Stimulated activated CD4-positive, alpha-beta T cell treated with anti-CD3 and anti-CD28 coated beads, Interleukin-15, amount 100 ng/mL, for 1 hour (primary cell): Measurements from ENCODE around the gene FBXO21.

Source experiments
- DNase-seq, 2 donors: peaks; one replicate each; pipeline ENCODE4 v3.0.0-alpha.2; 2020; ENCODE audit warnings: low read depth in 1 of 2, low spot score in 1 of 2

FBXO21 gene

DNA sequence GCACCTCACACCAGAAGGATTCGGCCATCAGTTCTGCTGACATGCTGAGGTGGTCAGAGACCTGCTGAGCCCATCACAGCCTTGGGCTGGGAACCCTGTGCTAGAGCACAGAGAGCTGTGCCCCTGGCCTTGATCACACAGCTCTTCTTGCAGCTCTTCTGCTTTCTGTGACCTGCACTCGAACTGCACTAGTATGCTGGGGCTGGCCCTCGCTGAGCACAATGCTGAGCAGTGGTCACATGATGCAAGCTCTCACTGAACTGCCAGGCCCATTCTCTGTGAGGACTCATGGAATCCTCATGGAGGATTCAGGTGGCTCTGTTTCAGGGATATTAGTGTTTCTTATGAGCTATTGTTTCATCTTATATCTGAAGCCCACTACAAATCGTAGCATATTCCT is 22.5 kb downstream of the FBXO21 start:
- DNase-seq, result no peak

DNA sequence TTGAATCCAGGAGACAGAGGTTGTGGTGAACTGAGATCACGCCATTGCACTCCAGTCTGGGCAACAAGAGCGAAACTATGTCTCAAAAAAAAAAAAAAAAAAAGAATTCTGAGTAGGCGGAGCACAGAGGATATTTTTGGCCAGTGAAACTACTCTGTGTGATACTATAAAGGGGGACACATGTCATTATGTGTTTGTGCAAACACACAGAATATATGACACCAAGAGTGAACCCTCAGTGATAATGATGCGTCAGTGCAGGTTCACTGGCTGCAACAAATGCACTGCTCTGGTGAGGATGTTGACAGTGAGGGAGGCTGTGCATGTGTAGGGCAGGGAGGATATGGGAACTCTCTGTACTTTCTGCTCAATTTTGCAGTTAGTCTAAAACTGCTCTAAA is 24.2 kb downstream of the FBXO21 start:
- no peak for DNase-seq

DNA sequence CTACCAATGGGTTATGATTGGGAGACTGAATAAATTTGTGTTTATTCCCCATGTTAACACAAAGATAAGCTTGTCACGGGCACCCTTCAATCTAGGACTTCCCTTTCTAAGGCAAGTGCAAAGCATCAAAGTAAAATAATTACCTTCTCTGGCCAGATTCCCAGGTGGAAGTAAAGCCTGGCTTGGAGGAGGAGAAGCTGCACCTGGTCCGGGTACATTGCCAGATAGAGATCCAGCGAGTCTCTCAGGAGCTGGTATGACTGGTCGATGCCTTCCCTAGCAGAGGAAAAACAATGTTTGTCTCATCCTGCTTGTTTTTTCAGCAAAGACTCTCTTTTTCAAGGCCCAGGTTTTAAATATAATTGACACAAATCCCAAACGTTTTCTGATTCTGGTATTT is 24.9 kb downstream of the FBXO21 start:
- no peak for DNase-seq

DNA sequence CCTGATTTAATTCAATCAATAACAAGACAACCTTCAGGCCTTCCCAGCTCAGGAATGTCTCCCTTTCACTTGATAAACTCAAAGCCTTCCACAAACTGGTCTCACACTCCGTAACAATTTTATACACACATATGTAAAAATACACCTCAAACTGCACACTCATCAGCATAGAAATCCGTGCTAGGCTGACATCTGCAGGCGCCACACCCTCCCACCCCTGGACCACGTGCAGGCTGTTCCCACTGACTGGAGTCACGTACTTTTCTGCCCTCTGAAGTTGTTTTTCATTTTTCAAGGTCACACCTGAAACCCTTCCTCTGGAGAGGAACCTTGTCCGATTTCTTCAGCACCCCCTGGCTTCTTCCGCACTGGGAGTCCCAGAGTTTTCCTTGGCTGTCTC is 27.6 kb downstream of the FBXO21 start:
- no peak for DNase-seq

DNA sequence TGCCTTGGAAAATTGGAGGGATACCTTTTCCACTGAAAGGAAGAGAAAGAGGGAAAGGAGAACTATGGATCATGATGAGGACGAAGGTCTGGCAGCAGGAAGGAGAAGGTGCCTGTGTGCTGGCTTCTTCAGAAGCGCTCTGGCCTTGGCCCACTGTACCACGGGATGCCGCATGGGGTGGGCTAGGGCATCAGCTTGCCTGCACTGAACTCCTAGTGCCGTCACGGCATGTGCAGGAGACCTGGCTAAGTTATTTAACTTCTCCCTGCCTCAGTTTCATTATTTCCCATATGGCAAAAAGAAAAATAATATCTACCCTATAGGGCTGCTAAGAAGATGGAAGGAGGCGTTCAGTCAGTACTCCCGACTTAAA is 28.1 kb downstream of the FBXO21 start:
- DNase-seq, result no peak

DNA sequence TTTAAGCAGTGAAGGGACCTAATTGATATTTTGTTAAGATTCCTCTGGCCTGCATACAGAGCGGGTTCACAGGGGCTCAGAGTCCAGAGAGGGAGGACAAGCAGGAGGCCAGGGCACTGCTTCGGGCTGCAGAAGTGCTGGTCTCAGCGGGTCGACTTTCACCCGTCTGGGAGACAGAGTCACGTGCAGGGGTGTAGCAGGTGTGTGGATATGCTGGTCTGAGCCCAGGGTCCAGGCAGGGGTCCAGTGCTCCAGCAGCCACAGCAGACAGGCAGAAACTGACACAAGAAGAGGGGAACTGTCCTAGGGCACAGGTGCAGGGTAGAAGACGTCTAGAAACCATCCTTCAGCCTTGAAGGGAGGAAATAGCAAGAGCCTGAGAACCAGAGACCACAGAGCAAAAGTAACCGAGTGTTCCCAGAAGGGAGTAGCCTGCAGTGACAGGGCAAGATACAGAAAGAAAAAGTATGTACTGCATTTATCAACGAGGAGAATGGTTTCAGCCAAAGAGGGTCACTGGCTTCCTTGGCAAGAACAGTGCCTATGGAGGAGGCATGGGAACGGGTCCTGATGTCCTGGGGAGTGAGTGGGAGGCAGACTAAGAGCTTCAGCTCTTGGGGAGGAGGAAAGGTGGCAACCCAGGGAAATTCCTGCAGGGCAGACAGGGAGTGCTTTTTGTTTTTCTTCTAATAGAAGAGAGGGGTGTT is 28.7 kb downstream of the FBXO21 start:
- no peak for DNase-seq

DNA sequence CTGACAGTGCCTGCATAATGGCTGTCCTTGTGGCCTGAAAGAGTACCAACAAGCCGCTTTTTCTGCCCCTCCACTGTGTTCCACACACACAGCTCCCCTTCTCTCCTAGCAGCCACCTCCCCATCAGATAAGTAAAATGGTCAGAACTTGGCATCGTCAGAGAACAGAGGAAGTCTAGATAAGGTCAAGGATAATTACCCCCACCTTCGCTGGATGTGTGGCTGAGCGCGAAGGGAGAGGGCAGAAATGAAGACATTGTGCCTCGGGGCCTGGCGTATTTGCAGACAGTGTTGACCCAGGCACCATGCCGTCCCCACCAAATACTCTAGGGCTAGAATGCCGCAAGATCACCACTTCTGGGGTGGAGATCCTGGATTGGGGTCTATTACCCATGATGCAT is 30.6 kb downstream of the FBXO21 start:
- no peak for DNase-seq

DNA sequence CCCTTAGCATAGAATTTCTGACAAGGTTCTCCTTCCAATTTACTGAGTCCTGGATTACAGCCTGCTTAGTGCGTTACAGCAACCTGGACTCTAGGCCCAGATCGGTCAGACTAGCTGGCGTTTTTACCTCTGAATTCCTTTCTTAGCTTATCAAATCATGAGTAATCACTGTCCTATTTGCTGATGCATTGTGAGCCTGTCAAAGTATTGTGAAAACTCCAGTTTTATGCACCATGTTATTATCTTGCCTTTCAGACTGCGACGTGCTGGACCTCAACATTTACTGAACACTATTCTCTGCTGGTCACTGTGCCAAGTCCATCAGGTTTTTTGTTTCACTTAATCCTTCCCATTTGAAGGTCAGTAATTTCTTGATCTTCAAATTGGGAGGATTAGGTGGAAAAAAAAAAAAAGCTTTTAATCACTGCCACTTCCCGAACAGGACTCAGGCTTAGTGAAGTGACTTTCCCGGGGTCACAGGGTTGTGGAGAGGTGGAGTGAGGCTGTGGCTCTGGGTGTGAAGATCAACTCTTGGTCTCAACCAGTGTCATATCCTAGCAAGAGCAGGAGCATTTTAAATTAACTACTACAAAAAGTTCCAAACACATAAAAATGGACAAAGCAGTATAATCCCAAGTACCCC is 31.2 kb downstream of the FBXO21 start:
- DNase-seq, result no peak

DNA sequence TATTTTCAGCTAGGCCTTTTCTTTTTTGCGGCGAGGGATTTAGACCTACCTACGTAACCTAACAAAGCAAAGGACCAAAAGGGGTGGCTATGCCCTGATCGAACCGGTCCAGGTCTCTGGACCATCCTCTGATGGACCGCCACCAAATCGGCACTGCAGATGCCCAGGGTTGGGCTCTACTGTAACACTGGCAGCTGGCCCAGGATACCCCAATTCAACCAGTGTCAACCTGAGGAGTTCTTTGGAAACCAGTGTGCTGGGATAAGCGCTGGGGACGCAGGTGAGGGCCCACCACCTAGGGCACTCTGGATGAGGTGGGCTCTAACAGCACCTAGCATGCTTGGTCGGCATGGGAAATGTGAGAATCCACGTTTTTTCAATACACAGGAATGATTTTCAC is 32.2 kb downstream of the FBXO21 start:
- DNase-seq, result no peak

DNA sequence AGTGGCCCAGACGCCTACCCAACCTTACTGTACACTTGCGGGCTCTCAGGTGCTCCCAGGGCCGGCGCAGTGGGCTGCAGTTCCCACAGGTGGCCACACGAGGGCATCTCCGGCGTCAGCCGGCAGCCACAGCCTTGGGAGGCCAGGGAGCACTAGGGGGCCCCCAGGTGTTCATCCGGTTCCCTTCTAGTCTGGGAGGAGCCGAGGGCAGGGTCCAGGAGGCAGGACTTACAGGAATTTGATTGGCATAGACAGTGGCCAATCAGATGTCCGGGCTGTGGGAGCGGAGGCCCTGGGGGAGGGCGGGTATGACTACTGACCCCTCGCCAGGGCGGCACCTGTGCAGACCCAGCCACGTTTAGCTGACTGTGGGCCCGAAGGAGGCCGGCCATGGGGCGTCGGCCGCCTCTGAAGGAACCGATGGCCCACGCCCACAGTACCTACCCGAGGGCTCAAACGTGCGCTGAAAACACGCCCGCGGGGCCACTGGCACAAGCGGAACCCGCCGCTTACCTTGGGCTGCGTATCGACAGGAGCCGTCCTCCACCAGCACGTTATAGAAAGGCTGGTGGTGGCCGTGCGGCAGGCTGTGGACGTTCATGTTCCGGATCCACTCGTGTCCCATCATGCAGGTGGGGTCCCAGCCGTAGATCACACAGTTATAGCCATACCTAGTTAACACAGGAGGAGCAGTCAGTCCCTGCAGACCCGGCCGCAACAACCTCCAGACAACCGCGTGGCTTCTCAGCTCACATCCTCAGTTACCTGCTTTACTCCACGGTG is 34.8 kb downstream of the FBXO21 start:
- DNase-seq, result peak; percentile 55 to 64

DNA sequence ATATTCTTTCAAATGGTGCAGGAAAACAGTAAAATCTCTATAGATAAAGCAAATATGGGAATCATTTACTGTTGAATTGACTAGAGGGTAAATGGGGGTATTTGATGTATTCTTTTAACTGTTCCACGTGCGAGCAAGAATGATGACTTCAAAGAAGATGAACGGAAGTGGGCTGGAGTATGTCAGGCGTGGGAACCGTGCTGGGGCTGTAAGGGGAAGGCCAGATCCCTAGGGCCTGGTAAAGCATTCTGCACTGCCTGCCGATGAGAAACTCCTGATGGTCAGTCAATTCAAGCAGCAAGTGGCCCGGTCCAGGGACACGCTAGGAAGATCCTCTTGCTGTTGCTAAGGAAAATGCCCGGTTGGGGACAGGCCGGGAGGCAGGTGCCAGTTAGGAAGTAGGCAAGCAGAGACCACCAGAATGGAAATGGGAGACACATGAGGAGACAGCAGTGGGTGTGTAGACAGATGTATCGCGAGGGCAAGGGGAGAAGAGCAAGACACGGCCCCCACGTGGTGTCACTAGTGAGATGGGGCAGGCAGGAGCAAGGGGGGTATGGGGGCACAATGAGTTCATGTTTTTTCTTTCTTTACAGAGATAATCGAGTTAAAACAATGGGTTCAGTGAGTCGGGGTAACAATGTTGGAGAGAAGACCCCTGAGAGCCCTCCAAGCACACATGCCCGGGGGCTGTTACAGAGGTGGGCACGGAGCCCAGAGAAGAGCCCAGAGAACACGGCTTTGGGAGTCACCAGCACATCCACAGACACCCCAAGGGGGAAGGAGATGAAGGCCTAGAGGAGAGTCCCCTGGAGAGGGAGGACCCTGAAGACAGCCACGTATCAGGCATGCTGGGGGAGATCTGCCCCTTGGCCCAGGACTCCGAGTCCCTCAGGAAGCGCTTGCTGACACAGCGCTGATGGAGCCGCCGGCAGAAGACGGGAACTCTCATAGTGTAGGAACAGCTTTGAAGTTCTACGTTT is 37.2 kb downstream of the FBXO21 start:
- DNase-seq, result no peak

DNA sequence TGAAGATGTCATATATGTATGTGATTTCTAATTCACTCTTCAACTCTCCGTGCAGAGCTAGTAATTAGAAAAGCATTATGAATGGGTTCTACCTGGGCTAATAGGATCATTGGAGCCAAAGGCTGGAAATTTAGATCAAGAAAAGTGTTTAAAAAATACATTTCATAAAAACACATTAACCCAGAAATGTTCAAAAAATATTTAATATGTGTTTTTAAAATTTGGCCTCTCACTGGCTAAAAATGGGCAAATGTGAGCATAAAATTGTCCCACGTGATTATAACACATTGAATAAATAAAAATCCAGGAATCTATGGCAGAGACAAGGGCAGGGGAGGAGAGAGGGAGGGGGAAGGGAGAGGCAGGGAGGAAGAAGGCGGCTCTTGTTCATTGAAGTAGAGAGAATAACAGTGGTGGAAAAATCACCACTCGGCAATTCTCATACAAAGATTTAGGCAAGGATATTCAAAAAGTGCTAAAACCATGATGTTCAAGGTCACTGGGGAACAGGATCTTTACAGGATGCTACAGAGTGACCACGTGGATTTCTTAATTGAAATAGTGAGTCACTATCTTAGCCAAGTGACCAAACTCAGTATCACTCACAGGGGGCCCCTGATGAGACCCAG is 38.8 kb downstream of the FBXO21 start:
- DNase-seq, result no peak

DNA sequence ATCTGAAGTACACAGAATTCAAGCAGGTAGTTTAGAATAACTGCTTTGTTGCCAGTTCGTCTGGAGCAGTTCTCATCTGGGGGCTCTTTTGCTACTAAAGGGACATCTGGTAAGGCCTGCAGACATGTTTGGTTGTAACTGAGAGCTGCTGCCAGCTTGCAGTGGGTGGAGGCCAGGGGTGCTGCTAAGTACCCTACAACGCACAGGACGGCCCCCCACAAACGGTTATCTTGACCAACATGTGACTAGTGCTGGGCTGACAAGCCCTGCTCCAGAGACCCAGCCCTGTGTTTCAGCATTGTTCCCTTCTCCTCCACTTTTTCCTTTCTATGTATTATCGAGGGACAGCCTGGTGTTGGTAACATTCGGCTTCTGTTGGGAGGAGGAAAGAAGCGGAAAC is 40.8 kb downstream of the FBXO21 start:
- DNase-seq, result no peak

DNA sequence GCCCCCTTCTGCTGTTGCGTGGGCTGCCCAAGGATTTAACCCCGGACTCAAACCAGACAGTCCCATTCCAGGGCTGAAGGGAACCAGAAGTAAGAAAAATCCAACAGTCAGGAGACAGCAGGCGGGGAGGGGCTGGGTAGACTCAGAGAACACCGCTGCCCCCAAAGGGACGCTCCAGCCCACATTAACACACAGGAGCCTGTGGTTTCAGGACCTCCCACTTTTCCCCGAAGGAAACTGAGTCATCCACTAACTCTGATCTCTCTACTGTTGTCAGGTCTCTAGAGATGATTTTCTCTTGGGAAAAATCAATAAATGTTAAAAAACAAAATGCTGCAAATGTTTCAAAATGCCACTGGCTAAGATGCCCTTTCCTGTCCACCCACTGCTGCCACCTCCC is 41.6 kb downstream of the FBXO21 start:
- no peak for DNase-seq

DNA sequence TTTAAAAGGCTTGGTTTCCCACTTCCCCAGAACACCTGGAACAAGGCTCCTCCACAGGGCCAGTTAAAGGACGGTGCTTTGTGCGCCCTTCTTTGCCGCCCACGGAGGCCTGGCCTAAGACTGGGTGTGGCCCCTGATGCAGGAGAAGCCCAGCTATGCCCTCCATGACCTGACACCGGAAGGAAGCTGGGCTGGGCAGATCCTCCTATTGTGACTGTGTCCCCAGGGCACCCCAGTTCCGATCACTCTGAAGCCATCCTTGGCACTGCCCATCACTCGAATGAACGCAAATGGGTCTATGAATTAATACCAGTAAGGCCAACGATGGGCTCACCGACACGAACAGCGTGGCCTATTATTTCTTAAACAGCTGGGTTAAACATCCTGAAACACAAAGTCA is 42.6 kb downstream of the FBXO21 start:
- DNase-seq, result no peak

DNA sequence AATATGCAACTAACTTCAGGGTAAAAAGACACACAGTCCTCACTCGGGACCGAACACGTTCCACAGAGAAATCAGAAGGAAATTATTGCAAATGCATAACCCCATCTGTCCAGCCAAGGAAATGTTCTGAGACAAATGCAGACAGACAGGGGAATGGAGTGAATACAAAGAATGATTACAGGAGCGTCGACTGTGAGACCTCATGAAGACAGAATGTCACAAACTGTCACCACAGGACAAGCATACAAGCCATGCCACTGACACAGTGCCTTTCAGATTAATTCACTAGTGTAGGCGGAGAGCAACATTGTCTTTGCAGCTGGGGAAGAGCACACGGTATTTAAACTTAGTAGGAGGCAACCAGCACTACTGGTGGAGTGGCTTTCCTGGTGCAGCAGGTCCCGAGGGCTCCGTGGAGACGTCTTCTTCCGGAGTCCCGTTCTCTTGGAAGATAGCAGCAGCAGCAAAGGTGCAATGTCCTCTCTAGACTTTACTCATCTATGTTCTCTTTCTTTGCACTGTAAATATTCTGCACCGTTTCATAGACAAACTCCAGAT is 44.6 kb downstream of the FBXO21 start:
- DNase-seq, result no peak

DNA sequence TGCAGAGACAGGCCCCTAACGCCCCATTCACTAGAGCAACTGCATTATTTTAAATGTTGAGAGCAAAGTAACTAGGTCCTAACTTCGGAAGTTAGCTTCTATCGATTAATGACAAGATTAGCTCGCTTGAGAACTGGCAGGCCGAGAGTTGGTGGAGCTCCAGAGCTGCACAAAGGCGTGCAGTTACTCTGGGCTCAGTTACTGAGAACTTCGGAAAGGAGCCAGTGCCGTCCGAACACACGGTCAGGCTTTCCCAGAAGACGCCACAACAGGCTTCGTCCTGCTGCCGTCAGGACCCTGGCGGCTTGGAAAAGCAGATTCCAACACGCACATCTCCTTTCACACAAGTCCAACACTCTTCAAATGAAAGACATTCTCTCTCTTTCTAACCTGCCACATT is 45.7 kb downstream of the FBXO21 start:
- no peak for DNase-seq

DNA sequence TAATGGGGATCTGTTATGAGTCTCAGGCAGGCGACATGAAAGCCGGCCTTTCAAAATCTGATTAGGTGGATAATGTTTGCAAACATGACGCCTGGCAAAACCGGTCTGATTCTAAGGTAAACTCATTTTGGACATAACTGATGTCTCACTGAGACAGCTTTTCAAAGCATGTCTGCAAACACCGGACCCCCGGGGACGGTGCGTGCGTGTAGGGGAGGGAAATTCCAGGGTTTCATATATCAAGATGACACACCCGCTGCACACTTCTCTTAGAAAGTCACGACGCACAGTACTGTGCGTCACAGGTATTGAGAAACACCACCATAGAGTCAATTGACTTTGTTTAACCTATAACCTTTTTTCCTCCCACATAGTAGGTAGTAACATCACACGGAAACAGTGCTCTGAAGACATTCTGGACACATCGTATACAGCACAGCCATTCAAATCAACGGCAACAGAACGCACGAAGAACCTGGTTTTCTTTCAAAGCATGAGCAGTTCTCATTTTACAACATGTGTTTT is 47.2 kb downstream of the FBXO21 start:
- DNase-seq, result no peak

DNA sequence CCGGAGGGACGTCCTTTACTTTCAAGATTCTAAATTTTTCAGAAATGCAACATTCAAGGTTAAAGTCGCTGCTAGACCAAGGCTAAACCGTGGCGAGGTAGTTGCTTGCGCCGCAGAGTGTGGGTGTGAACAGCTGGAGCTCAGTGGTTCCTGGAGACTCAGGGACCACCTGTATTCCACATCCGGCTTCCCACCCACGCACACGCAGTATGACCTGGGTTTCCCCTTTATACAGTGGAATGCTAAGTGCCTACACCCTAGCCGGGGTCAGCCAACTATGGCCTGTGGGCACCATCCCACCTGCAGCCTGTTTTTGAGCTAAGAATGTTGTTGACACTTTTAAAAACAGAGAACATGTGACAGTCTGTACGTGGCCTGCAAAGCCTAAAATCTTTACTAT is 48.2 kb downstream of the FBXO21 start:
- DNase-seq, result no peak
